Suprapubic skin (tissue), 4 donors: Measurements from ENCODE around the gene CFAP119.

Experiments
- EP300 ChIP-seq: sonication (generic); formaldehyde crosslinking; IDR thresholded peaks from one replicate; pipeline ENCODE4 v1.6.1; 2017; ENCODE audit warnings: antibody characterized with exemption
- POLR2A ChIP-seq, 2 donors: fragments of 450-650 bp; IDR thresholded peaks; one replicate each; pipeline ENCODE4 v1.6.1; 2017; ENCODE audit warnings: antibody characterized with exemption in 2 of 2, mild to moderate bottlenecking in 2 of 2, moderate library complexity in 2 of 2
- POLR2AphosphoS5 ChIP-seq, 3 donors: sonication (generic); formaldehyde crosslinking; IDR thresholded peaks; one replicate each; pipeline ENCODE4 v1.6.1; 2017; ENCODE audit warnings: antibody characterized with exemption in 3 of 3
- TF ChIP-seq, protein P1 (sequence below), 2 donors: fragments of 200-600 bp in 1 of 2; fragments of 450-650 bp in 1 of 2; sonication (generic) in 1 of 2; IDR thresholded peaks; one replicate each; pipeline ENCODE4 v1.5.1; 2016 to 2019; ENCODE audit warnings: antibody characterized with exemption in 2 of 2, mild to moderate bottlenecking in 1 of 2, moderate library complexity in 1 of 2

DNA sequence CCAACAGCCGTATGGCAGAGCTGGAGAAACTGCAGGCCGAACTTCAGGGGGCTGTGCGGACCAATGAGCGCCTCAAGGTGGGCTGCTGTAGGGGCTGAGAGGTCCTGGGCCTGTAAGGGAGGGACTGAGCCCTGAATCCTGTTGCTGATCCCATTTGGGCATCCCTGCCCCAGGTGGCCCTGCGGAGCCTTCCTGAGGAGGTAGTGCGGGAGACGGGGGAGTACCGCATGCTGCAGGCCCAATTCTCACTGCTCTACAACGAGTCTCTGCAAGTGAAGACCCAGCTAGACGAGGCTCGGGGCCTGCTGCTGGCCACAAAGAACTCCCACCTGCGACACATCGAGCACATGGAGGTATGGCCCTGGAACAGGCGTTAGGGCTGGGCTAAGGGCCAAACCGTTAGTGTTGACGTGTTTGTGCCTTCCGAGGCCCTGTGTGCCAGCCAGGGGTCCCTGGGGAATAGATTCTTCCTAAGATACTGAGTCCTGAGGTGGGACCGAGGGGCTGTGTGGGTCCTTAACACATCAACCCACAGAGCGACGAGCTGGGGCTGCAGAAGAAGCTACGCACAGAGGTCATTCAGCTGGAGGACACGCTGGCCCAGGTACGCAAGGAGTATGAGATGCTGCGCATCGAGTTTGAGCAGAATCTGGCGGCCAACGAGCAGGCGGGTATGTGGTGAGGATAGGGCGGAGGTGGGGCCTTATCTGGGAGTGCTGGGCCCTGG lies 4.5 kb upstream of the CFAP119 start:
- TF ChIP-seq, protein P1, sequence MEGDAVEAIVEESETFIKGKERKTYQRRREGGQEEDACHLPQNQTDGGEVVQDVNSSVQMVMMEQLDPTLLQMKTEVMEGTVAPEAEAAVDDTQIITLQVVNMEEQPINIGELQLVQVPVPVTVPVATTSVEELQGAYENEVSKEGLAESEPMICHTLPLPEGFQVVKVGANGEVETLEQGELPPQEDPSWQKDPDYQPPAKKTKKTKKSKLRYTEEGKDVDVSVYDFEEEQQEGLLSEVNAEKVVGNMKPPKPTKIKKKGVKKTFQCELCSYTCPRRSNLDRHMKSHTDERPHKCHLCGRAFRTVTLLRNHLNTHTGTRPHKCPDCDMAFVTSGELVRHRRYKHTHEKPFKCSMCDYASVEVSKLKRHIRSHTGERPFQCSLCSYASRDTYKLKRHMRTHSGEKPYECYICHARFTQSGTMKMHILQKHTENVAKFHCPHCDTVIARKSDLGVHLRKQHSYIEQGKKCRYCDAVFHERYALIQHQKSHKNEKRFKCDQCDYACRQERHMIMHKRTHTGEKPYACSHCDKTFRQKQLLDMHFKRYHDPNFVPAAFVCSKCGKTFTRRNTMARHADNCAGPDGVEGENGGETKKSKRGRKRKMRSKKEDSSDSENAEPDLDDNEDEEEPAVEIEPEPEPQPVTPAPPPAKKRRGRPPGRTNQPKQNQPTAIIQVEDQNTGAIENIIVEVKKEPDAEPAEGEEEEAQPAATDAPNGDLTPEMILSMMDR (IDR thresholded peaks at IDR 0.05): no peak
- TF ChIP-seq EP300 (no peak), POLR2AphosphoS5 (IDR thresholded peaks at IDR 0.05) (no peak), POLR2A (IDR thresholded peaks at IDR 0.05) (no peak)
